Suppressor macrophage treated with lipopolysaccharide for 1 hour (primary cell): Measurements from ENCODE around the gene HEBP2.
A peak's percentile ranks its signal among the peaks of the same experiment; 100 is the strongest.

ENCODE experiments used
- DNase-seq, 3 donors: peaks; one replicate each; pipeline ENCODE4 v3.0.0-alpha.2; 2020 to 2022

The HEBP2 gene

DNA sequence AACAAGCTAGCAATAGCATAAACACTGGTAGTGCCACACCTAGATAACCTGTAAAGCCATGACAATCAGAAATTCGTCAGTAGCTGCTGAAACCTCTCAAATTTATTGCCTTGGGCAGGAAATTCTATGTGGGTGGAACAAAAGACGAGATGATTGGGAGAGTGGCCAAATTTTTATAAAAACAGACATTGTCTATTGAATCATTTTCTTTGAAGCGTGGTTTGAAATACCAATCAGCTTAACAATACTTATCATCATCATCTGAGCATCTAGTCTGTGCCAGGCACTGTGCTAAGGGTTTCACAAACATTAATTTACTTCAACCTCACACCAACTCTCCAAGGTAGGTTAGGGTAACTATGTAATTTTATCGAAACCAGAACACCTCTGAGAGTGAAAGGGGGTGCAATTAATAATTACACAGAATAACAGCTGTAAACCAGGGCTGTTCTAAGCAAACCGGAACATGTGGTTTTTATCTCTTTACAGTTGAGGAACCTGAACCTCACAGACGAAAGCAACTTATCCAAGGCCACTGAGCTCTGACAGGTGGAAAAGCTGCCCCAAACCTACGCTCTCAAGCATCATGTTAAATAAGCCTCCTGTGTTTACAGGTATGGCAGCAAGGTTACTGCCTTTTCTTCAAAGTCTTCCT lies 51.9 kb downstream of the HEBP2 start:
- DNase-seq: no peak

DNA sequence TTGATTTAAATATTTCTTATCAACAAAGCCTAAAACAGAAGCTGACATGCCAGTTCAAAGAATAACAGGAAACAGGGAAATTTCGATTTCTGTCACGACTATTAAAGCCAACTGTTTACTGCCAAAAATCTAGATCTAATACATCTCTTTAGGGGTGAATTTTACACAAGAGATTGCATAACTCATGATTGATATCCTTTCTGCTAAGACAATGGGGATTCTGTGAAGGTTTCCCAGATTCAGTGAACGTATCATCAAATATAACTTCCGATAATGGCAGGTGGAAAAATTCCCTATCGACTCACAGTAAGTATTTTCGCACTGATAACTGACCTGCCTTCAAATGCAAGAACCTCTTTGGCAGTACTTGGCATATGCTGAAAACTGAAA lies 52.4 kb downstream of the HEBP2 start:
- DNase-seq: no peak

DNA sequence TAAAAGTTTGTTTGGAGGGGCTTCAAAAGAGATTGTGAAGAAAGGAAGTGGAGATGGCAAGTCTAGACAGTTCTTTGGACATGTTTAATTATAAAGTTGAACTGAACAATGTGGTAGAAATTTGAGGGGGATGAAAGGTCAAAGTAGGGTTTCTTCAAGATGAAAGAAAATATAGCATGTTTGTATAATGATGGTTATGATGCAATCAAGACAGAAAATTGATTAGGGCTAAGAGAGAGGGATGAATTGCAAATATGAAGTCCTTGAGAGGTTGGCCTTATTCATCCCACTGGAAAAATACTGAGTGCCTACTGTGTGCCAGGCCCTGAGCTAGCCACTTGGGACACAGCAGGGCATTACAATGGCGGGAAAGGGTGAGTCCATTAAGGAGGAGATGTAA lies 57.6 kb downstream of the HEBP2 start:
- DNase-seq: no peak

DNA sequence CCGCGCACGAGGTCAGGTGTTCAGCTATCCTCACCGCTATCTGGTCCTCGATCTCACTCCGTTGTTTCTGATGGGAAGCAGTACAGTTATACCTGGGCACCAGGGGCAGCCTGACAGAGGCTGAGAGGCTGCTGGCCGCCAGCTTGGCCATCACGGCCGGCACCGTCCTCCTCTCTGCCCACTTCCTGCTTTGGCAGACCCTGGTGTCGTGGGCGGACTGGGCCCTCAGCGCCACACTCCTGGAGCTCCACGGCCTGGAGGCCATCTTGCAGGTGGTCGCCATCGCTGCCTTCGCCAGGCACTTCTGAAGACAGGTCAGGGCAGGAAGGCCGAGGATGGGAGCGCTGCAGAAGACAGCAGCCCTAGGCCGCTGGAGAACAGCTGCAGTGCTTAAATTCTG lies 60.1 kb downstream of the HEBP2 start:
- no peak for DNase-seq

DNA sequence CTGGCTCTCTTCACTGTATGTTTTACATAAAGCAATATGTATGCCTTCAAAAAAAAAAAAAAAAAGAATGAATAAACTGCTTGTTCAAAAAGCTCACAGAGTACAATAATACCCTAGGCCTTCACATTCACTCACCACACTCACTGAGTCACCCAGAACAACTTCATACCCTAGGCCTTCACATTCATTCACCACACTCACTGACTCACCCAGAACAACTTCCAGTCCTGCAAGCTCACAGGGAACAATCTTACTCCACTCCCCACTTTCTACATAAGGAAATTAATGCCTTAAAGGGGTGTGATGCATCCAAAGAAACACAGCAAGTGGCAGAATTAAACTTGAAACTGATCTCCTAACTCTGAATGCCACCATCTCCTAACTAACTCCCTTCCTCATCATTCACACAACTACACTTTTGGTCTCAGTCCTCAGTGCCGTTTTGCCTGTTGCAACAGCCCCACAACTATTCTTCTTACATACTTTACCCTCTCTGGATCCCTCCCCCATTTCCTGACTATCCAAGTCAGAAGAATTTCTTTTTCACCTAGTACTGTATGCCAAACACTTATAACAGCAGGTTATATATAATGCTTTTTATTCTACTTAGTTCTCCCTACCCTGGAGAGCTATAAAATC lies 61.1 kb downstream of the HEBP2 start:
- peak; percentile 42 to 52 (median 49) for DNase-seq

DNA sequence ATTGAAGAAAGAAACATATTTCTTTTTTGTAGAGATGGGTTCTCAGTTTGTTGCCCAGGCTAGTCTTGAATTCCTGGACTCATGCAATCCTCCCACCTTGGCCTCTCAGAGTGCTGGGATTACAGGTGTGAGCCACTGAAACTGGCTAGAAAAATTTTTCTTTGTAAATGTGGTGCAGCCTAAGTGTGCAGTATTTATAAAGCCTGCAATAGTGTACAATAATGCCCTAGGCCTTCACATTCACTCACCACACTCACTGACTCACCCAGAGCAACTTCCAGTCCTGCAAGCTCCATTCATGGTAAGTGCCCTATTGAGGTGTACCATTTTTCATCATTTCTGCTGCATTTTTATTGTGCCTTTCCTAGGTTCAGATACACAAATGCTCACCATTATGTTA lies 63.9 kb downstream of the HEBP2 start:
- no peak for DNase-seq

DNA sequence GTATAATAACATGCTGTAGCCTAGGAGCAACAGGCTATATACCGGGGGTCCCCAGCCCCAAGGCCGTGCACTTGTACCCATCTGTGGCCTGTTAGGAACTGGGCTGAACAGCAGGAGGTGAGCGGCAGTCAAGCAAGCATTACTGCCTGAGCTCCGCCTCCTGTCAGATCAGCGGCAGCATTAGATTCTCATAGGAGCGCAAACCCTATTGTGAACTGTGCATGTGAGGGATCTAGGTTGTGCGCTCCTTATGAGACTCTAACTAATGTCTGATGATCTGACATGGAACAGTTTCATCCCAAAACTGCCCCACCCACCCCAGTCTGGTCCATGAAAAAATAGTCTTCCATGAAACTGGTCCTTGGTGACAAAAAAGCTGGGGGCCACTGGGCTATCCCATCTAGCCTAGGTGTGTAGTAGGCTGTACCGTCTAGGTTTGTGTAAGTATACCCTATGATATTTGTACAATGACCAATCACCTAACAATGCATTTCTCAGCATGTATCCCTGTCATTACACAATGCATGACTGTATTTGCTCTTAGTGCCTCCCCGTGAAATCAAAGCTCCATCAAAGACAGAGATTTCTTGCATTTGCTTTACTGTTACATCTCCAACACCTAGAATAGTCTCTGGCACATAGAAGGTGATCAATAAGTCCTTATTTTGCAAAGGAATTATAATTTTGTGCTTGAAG lies 64.4 kb downstream of the HEBP2 start:
- no peak for DNase-seq
